Stomach (tissue), 4 donors: Measurements from ENCODE around the gene BFAR.
"Not testable (repeated sequence)": the region's sequence is repeated elsewhere in the genome, so short reads cannot be mapped to it uniquely, and the experiment has no call there.

Source experiments
- EP300 ChIP-seq: sonication (generic); formaldehyde crosslinking; IDR thresholded peaks from one replicate; pipeline ENCODE4 v1.6.1; 2017; ENCODE audit warnings: antibody characterized with exemption
- TF ChIP-seq, protein P1 (sequence below), 7 experiments: fragments of 450-650 bp in 4 of 7; fragments of 200-600 bp in 3 of 7; sonication (generic) in 3 of 7; IDR thresholded peaks; one replicate each; pipeline ENCODE4 v1.5.1; 2016 to 2019; ENCODE audit warnings: antibody characterized with exemption in 7 of 7, control low read depth in 2 of 7, mild to moderate bottlenecking in 1 of 7

- TF ChIP-seq, protein P1, sequence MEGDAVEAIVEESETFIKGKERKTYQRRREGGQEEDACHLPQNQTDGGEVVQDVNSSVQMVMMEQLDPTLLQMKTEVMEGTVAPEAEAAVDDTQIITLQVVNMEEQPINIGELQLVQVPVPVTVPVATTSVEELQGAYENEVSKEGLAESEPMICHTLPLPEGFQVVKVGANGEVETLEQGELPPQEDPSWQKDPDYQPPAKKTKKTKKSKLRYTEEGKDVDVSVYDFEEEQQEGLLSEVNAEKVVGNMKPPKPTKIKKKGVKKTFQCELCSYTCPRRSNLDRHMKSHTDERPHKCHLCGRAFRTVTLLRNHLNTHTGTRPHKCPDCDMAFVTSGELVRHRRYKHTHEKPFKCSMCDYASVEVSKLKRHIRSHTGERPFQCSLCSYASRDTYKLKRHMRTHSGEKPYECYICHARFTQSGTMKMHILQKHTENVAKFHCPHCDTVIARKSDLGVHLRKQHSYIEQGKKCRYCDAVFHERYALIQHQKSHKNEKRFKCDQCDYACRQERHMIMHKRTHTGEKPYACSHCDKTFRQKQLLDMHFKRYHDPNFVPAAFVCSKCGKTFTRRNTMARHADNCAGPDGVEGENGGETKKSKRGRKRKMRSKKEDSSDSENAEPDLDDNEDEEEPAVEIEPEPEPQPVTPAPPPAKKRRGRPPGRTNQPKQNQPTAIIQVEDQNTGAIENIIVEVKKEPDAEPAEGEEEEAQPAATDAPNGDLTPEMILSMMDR (IDR thresholded peaks at IDR 0.05) = not testable (repeated sequence)
- not testable (repeated sequence) for TF ChIP-seq EP300
Observed at GRCh38 chr16:14694129-14694528, 61.4 kb downstream of the BFAR start, which contains the start of gene PLA2G10.
